Lower leg skin (tissue), 4 donors: ENCODE data around the gene KCNN3. TPM values are rescaled to one million over a fixed set of nuclear protein-coding genes. Genes with fewer than 3 reads are reported as not detected.

Experiments used
- DNase-seq, 2 donors: peaks; one replicate each; pipeline ENCODE4 v3.0.0-alpha.2; 2019; ENCODE audit warnings: low spot score in 2 of 2
- H3K4me3 ChIP-seq: fragments of 200-600 bp; sonication (generic); 2 replicates; pipeline ENCODE4 v1.5.1; 2017; ENCODE audit warnings: mild to moderate bottlenecking, low read depth; ENCODE audit not compliant: poor library complexity, severe bottlenecking
- POLR2A ChIP-seq, 2 donors: fragments of 450-650 bp; IDR thresholded peaks; one replicate each; pipeline ENCODE4 v1.6.1; 2016 to 2017; ENCODE audit warnings: antibody characterized with exemption in 2 of 2, mild to moderate bottlenecking in 1 of 2, moderate library complexity in 1 of 2
- WGBS, 2 donors: methylation state at CpG; one replicate each; pipeline ENCODE4 v1.1.5; 2018; 5-methylcytosine and 5-hydroxymethylcytosine counted together
- intact Hi-C: fragments of 100-400 bp; cut with DNase I; formaldehyde crosslinking; loops from one replicate; pipeline ENCODE4 v1.15.0; 2023; ENCODE audit warnings: low total_unique reads
- total RNA-seq, 4 donors: library from RNA; depleted of rRNA; stranded (reverse); fragments of >200 nt; gene quantifications; one replicate each; pipeline ENCODE4 v1.1.0, GENCODE V29; 2016
- TF ChIP-seq, protein P1 (sequence below), 3 donors: fragments of 450-650 bp; IDR thresholded peaks; one replicate each; pipeline ENCODE4 v1.5.1; 2016; ENCODE audit warnings: antibody characterized with exemption in 3 of 3, mild to moderate bottlenecking in 3 of 3, moderate library complexity in 2 of 3

KCNN3 gene
- total RNA-seq, 4 donors from 2014 or later = 0.13 to 2.1 (median 0.36) TPM

- no peak for TF ChIP-seq POLR2A (IDR thresholded peaks at IDR 0.05)
- TF ChIP-seq, protein P1, sequence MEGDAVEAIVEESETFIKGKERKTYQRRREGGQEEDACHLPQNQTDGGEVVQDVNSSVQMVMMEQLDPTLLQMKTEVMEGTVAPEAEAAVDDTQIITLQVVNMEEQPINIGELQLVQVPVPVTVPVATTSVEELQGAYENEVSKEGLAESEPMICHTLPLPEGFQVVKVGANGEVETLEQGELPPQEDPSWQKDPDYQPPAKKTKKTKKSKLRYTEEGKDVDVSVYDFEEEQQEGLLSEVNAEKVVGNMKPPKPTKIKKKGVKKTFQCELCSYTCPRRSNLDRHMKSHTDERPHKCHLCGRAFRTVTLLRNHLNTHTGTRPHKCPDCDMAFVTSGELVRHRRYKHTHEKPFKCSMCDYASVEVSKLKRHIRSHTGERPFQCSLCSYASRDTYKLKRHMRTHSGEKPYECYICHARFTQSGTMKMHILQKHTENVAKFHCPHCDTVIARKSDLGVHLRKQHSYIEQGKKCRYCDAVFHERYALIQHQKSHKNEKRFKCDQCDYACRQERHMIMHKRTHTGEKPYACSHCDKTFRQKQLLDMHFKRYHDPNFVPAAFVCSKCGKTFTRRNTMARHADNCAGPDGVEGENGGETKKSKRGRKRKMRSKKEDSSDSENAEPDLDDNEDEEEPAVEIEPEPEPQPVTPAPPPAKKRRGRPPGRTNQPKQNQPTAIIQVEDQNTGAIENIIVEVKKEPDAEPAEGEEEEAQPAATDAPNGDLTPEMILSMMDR (IDR thresholded peaks at IDR 0.05) = no peak
- H3K4me3 ChIP-seq = no peak overlapping the region
- DNase-seq = no peak
- WGBS, 2 donors = 39 to 52% methylated on average over 10 of the region's 10 CpGs
- intact Hi-C loops = no loop called here
Measured at GRCh38 chr1:154730986-154731489, 139.0 kb downstream of the KCNN3 start.

GRCh38 chr1:154730259-154730658, 139.8 kb downstream of the KCNN3 start:
- DNase-seq = no peak
- TF ChIP-seq, protein P1 (IDR thresholded peaks at IDR 0.05) = no peak
- TF ChIP-seq POLR2A (IDR thresholded peaks at IDR 0.05) = no peak
- WGBS, 2 donors = 76 to 82% methylated on average over 1 of the region's 1 CpG
- intact Hi-C loops = no loop called here
- no peak overlapping the region for H3K4me3 ChIP-seq

GRCh38 chr1:154729577-154729976, 140.5 kb downstream of the KCNN3 start:
- DNase-seq = no peak
- TF ChIP-seq POLR2A (IDR thresholded peaks at IDR 0.05) = no peak
- TF ChIP-seq, protein P1 (IDR thresholded peaks at IDR 0.05) = no peak
- WGBS, 2 donors = 75 to 91% methylated on average over 3 of the region's 3 CpGs
- intact Hi-C loops = no loop called here
- no peak overlapping the region for H3K4me3 ChIP-seq

- intact Hi-C loops = no loop called here
- 63 to 86% methylated on average over 6 of the region's 6 CpGs for WGBS, 2 donors
- TF ChIP-seq, protein P1 (IDR thresholded peaks at IDR 0.05) = no peak
- TF ChIP-seq POLR2A (IDR thresholded peaks at IDR 0.05) = no peak
- no peak overlapping the region for H3K4me3 ChIP-seq
- DNase-seq = no peak
Measured at GRCh38 chr1:154729031-154729442, 141.0 kb downstream of the KCNN3 start.

- no peak overlapping the region for H3K4me3 ChIP-seq
- no peak for DNase-seq
- intact Hi-C loops = no loop called here
- TF ChIP-seq, protein P1 (IDR thresholded peaks at IDR 0.05) = no peak
- no peak for TF ChIP-seq POLR2A (IDR thresholded peaks at IDR 0.05)
- WGBS, 2 donors = 79 to 82% methylated on average over 13 of the region's 13 CpGs
Measured at GRCh38 chr1:154726896-154727753, 143.0 kb downstream of the KCNN3 start.
